Activated CD4-positive, alpha-beta T cell treated with anti-CD3 and anti-CD28 coated beads, Interleukin-2, amount 10 ng/mL, durations not matched to agents 24 days and 14 days (primary cell): ENCODE data around the gene BTG2. TPM values are rescaled to one million over a fixed set of nuclear protein-coding genes. Genes with fewer than 3 reads are reported as not detected.

Source experiments
- DNase-seq: peaks from one replicate; pipeline ENCODE4 v3.0.0; 2022
- H3K27ac Mint-ChIP-seq: one replicate; pipeline ENCODE4 v1.8.0; 2022; ENCODE audit warnings: mild to moderate bottlenecking, mixed read lengths
- H3K27me3 Mint-ChIP-seq: one replicate; pipeline ENCODE4 v1.8.0; 2022; ENCODE audit warnings: mixed read lengths
- H3K36me3 Mint-ChIP-seq: one replicate; pipeline ENCODE4 v1.8.0; 2022; ENCODE audit warnings: low read depth, mild to moderate bottlenecking, mixed read lengths
- H3K4me1 Mint-ChIP-seq: one replicate; pipeline ENCODE4 v1.8.0; 2021; ENCODE audit warnings: mixed read lengths
- H3K4me3 Mint-ChIP-seq: one replicate; pipeline ENCODE4 v1.8.0; 2022; ENCODE audit warnings: mild to moderate bottlenecking, moderate library complexity, mixed read lengths
- H3K9me3 Mint-ChIP-seq: one replicate; pipeline ENCODE4 v1.8.0; 2021; ENCODE audit warnings: mixed read lengths
- intact Hi-C: fragments of 100-400 bp; cut with micrococcal nuclease; formaldehyde crosslinking; loops from one replicate; pipeline ENCODE4 v1.15.1; 2023
- total RNA-seq: library from RNA; stranded (reverse); gene quantifications from 2 replicates; pipeline ENCODE4 v1.2.3, GENCODE V29; 2022

The BTG2 gene
- total RNA-seq, 1 donor from 2014 or later = 108 TPM

DNA sequence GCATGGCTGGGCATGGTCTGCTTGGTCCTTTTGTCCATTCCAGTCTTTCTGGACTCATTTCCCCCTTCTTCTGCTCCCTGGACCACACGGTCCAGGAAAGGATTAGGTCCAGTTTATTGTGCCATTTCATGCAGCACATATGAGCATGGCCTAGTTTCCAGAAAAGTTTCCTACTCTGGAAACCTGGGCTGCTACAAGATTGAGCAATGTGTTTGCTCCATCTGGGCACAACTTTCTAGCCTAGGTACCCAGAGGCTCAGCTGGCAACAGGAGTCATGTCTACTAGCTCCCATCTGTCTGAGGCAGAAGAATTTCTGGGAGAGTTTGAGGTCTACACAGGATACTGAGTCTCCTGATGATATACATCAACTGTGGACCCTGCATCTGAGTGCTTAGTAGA, 30.8 kb downstream of the BTG2 start:
- peaks cover 14% of the 10 kb centered on the region for H3K27me3 Mint-ChIP-seq
- no peak overlapping the region for H3K4me3 Mint-ChIP-seq
- H3K9me3 Mint-ChIP-seq = no peaks in the 10 kb centered on the region
- intact Hi-C loops = no loop called here
- no peak overlapping the region for H3K27ac Mint-ChIP-seq
- no peak for DNase-seq
- H3K36me3 Mint-ChIP-seq = no peaks in the 10 kb centered on the region
- peaks cover 15% of the 10 kb centered on the region for H3K4me1 Mint-ChIP-seq

DNA sequence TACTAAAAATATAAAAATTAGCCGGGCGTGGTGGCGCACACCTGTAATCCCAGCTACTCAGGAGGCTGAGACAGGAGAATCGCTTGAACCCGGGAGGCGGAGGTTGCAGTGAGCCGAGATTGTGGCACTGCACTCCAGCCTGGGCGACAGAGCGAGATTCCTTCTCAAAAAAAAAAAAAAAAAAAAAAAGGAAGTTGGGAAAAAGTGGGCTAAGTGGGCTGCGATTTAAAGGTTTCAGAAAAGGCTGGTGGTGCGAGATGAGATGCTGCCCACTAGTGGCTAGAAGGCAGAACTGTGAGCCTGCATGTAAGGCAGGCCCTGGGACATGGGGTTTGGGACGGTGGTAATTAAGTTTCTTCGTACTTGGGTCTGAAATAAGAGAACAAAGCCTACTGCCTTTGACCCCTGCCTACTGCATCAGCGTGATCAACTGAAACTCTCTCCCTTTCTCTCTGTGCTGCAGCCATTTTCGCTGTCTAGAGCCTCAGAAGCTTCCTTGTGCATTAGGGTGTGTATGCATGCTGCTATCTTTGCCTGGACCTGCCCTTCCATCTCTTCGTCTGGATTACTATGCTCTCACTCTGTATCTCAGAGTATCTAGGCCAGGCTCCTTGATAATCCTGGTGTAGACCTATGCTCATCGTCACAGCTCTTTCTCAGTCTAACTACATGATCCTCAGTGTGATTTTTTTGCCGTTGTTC, 33.2 kb downstream of the BTG2 start:
- Mint-ChIP-seq H3K9me3 (no peaks in the 10 kb centered on the region), H3K4me1 (peaks cover 24% of the 10 kb centered on the region), H3K4me3 (no peak overlapping the region), H3K36me3 (no peaks in the 10 kb centered on the region), H3K27ac (no peak overlapping the region), H3K27me3 (peaks cover 30% of the 10 kb centered on the region)
- peak; percentile 87 for DNase-seq
- intact Hi-C loops = loop anchor here (1.0 kb wide), 4 partner anchors 11 to 71 kb away; partner anchors contain the start of gene BTG2

DNA sequence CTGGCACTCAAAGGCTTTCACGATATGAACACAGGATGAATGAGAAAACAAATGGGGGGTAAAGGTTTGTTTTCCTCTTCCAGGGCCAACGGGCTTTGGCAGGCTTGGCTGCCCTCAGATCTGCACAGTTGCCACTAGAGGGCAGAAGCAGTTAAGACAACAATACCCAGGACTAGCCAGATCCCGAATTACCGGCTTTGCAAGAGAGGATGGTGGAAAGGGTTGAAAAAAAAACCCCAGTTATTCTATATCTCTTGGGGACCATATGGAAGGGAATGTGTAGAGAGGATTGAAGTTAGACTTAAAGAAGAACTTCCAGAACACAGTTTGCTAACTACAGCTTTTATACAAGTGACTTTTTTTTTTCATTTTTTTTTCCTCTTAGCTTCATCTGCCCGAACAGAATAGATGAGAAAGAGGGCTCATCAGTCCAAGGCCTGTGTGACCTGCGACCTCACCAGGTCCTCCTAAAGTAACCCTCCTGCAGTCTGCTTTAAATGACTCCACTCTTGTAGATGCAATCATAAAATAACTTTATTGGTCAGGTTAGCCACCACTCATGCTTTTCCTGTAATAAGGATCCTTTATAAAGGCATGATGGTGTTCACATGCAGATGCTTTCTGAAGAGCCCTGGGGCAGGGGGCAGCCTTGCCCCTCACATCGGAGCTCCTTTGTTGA, 34.9 kb downstream of the BTG2 start:
- Mint-ChIP-seq H3K4me1 (peaks cover 24% of the 10 kb centered on the region), H3K9me3 (no peaks in the 10 kb centered on the region), H3K27me3 (peaks cover 38% of the 10 kb centered on the region), H3K4me3 (no peak overlapping the region), H3K27ac (no peak overlapping the region), H3K36me3 (no peaks in the 10 kb centered on the region)
- intact Hi-C loops = loop anchor here (1.0 to 10.0 kb wide), 2 partner anchors 147 to 365 kb away; no protein-coding TSS in a partner anchor
- DNase-seq = peak; percentile 89

DNA sequence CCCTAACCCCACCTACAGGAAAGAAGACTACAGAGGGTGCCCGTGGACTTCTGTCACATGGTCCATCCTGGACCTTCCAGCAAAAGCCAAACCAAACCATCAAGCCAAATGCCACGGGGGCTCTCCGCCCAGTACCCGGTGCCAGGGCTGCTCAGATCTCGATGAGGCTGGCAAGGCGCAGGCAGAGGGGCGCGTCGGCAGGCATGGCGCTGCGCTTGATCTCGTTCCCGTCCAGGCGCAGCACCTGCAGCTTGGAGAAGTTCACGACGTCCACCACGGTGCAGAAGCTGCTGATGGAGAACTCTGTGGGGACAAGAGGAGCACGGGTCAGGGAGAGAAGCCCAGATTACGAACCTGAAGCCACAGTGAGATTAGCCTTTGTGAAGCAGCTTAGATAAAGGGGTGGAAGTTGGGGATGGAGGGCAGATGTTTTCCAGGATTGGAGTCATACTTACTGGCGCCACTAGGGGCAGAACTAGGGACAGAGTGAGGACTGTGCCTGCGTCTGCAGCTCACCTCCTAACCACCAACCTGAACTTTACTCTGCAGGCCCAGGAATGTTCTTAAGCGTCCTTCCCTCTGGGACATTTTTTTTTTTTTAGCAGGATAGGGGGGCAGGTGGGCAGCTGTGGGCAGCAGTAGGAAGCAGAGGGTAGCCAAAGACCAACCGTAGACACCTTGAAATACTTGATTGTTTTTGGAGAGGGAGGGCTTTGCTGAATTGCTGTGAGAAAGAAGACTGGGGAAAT, 37.0 kb downstream of the BTG2 start:
- H3K4me1 Mint-ChIP-seq = peaks cover 16% of the 10 kb centered on the region
- no peaks in the 10 kb centered on the region for H3K9me3 Mint-ChIP-seq
- peak overlapping the region; percentile 21 for H3K27ac Mint-ChIP-seq
- intact Hi-C loops = loop anchor here (10.0 kb wide), 1 partner anchor 362 kb away; no protein-coding TSS in a partner anchor
- peaks cover 38% of the 10 kb centered on the region for H3K27me3 Mint-ChIP-seq
- no peaks in the 10 kb centered on the region for H3K36me3 Mint-ChIP-seq
- no peak overlapping the region for H3K4me3 Mint-ChIP-seq
- DNase-seq = peak; percentile 85

DNA sequence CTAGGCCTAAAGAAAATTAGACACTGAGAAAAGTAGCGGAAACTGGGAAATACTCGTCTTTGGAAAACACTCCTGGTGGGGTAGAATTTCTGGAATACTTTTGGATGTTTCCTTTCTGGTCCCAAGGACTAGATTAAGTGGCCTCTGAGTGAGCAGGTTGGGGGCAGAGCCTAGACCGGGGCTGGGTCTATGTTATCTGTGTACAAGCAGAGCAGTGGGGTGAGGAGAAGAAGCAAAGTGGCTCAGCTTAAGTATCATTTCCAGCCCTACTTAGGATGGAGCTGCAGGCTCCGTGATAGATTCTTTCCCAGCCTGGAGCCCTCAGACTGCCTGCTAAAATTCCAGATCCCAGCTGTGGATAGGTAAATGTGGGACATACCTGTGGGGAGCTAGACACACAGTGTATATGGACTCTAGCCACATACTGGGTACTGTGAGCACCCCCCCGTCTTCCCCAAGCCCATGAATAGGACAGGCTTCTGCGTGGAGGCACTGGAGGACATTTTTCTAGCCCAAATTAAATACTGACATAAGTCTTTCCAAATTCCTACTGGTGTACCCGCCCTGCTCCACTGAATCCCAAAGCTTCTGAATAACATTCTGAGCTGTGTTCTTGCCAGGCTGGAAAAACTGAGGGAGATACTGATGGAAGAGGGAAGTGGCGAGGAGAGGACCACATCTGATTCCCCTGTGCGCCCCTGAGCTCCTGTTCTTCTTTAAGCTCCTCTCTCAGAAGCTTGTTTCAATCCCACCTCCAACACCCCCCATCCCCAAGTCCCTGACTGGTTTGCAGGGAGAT, 38.8 kb downstream of the BTG2 start:
- no peak overlapping the region for H3K4me3 Mint-ChIP-seq
- H3K36me3 Mint-ChIP-seq = no peaks in the 10 kb centered on the region
- no peak overlapping the region for H3K27ac Mint-ChIP-seq
- peaks cover 16% of the 10 kb centered on the region for H3K4me1 Mint-ChIP-seq
- peaks cover 38% of the 10 kb centered on the region for H3K27me3 Mint-ChIP-seq
- intact Hi-C loops = loop anchor here (10.0 kb wide), 1 partner anchor 361 kb away; no protein-coding TSS in a partner anchor
- H3K9me3 Mint-ChIP-seq = no peaks in the 10 kb centered on the region
- DNase-seq = no peak

DNA sequence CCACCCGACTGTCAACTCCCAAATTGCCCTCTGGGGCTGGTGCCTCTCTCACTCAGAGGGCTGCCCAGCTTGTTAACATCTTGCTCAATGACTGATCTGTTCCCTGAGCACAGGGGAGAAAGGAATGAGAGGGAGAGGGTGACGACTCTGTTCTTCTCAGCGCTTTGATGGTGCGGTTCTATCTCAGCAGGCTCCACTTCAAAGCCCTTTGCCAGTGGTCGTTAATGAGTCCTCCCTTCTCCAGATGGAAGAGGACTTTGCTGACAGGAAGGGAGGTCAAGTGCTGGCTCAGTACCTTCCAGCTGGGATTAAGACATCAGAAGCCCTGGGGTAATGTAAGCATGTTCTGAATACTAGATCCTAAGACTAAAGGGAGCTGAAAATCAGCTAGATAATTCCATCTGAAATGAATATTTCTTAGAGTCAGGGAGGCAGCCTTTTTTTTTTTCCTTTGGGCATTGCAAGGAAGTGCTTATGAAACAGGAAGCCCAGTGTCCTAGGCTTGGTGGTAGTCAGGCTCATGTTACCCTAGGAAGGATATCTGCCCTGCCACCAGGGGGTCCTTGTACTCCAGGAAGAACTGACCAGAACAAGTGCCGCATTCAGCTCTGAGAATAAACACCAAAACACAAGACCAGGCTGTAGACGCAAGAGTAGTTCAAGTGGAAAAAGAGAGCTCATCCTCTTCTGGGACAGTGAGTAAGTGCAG, 40.9 kb downstream of the BTG2 start:
- Mint-ChIP-seq H3K9me3 (no peaks in the 10 kb centered on the region), H3K36me3 (no peaks in the 10 kb centered on the region), H3K4me1 (peaks cover 14% of the 10 kb centered on the region), H3K27me3 (peaks cover 30% of the 10 kb centered on the region), H3K27ac (no peak overlapping the region), H3K4me3 (no peak overlapping the region)
- DNase-seq = no peak
- intact Hi-C loops = loop anchor here (10.0 kb wide), 1 partner anchor 359 kb away; no protein-coding TSS in a partner anchor

DNA sequence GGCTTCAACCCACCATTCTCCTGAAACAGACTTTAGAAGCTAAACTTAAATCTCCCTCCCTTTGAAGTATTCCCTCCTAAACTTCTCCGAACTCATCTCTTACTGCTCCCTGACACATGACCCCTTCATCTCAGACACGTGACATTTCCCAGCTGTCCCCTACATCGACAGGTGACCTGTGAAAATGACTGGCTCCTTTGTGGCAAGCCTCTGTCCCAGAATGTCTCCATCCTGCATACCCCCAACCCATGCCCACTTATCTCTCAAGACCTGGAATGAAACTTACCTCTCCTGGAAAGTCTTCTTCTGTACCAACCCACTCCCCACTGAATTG, 41.4 kb downstream of the BTG2 start:
- intact Hi-C loops = loop anchor here (10.0 kb wide), 1 partner anchor 358 kb away; no protein-coding TSS in a partner anchor

DNA sequence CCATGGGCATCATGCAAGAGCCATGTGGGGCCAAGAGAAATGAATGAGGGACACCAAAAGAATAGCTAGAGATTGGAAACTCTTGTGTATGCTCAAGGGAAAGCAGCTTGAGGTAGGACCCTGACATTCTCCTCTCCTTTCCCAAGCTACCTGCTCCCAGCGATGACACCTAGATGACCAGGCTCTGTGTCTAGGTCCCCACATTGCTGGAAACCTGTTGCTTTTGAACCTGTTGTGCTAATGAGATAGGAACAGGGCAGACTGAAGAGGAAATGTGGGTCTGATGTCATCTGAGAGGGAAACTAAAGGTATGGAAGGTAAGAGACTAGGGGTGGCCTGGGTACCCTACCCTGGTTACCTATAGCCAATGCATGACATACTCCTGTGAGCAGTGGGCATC, 43.8 kb downstream of the BTG2 start:
- peaks cover 15% of the 10 kb centered on the region for H3K27me3 Mint-ChIP-seq
- no peak overlapping the region for H3K27ac Mint-ChIP-seq
- no peaks in the 10 kb centered on the region for H3K9me3 Mint-ChIP-seq
- DNase-seq = no peak
- intact Hi-C loops = loop anchor here (10.0 kb wide), 1 partner anchor 356 kb away; no protein-coding TSS in a partner anchor
- no peak overlapping the region for H3K4me3 Mint-ChIP-seq
- no peaks in the 10 kb centered on the region for H3K36me3 Mint-ChIP-seq
- peaks cover 6% of the 10 kb centered on the region for H3K4me1 Mint-ChIP-seq

More for the DNA sequence above, 41.4 kb downstream of the BTG2 start:
- H3K27me3 Mint-ChIP-seq = peaks cover 28% of the 10 kb centered on the region
- H3K27ac Mint-ChIP-seq = no peak overlapping the region
- H3K4me3 Mint-ChIP-seq = no peak overlapping the region
- H3K36me3 Mint-ChIP-seq = no peaks in the 10 kb centered on the region
- H3K9me3 Mint-ChIP-seq = no peaks in the 10 kb centered on the region
- H3K4me1 Mint-ChIP-seq = peaks cover 13% of the 10 kb centered on the region
- no peak for DNase-seq

DNA sequence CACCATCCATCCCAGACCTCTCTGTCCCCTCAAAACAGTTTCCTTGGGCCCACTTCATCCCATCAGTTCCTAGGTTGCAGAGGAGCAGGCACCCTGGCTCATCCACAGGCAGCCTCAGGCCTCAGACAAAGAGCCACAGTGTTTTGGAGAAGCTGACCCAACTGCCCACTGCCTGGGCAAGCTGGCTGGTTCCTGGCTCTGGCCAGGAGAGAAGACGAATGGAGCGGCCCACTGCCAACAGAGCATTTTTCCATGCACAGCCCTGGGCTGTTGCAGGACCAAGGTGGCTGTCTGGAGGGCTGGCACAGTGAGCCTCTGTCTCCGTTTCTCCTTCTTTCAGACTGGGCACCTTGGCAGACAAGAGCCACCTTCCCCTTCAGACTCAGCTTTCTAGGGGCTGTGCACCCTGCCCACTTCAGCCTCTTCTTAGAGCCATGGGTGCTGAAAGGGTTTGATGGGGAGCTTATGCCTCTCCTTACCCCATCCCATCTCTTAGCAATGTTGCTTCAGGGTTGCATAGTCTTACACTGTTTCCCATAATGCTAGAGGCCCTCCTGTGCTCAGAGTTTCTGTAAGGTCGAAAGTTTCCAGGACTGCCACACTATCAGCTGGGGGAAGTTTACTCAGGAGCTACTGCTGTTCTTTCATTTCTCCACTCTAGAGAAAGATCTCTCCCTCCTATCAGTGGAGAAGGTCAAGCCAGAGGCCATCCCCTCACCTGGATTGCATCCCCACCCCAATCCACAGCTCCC, 44.6 kb downstream of the BTG2 start:
- Mint-ChIP-seq H3K4me3 (no peak overlapping the region), H3K27me3 (peaks cover 13% of the 10 kb centered on the region), H3K4me1 (peaks cover 6% of the 10 kb centered on the region), H3K36me3 (no peaks in the 10 kb centered on the region), H3K9me3 (no peaks in the 10 kb centered on the region), H3K27ac (peak overlapping the region; percentile 61)
- no peak for DNase-seq
- intact Hi-C loops = loop anchor here (5.0 to 10.0 kb wide), 2 partner anchors 62 to 355 kb away; no protein-coding TSS in a partner anchor

DNA sequence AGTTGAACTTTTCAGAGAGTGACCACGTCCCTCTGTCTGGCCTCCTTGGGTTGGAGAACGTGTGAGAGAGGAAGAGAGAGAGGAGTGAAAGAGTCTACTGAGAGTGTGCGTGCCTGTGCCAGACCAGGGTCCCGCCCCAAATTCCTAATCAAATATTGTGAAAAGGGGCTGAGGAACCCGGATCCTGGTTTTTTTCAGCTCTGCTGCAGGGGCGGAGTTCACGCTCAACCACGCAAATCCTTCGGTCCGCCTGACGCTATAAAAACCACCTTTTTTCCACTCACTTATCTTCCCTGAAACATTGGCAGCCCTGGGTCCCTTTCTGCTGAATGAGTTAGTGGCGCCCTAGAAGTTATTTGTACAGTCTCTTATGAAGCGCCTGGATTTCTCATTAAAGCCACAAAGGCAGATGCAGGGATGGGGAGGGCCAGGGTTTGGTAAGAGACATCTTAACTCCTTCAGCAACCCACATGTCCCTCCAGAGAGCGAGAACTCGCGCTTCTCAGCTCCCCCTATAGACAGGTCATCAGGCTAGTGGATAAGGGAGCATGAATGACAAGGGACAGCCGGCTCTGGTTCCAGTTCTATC, 45.8 kb downstream of the BTG2 start, which contains the start of gene FMOD:
TSS of gene FMOD (minus strand) at position 86 of the 589 bp plus-strand sequence. CDS start 2,852 bp downstream, outside the sequence.
- Mint-ChIP-seq H3K4me1 (peaks cover 6% of the 10 kb centered on the region), H3K36me3 (no peaks in the 10 kb centered on the region), H3K9me3 (peaks cover 4% of the 10 kb centered on the region), H3K27ac (peak within 1 kb of the TSS; percentile 61), H3K4me3 (no peak within 1 kb of the TSS), H3K27me3 (peaks cover 18% of the 10 kb centered on the region)
- intact Hi-C loops = loop anchor here (5.0 kb wide), 1 partner anchor 61 kb away; no protein-coding TSS in a partner anchor
- DNase-seq = no peak

DNA sequence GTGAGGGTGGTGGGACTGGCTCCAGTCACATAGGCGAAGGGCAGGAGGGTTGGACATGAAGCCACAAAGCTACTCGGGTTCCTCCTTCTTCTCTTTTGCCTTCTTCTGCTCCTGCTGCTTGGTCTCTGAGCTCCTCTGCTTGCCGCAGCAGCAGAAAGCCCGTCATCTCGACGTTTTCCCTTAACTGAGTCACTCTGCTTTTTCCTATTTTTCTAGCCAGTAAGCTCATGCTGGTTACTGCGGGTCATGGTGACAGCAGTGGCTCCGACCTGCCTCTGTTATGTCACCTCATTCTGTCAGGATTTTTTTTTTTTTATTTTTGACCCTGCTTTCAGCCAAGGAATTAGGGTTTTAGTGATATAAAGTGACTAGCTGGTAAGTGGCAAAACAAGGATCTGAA, 48.2 kb downstream of the BTG2 start:
- peaks cover 10% of the 10 kb centered on the region for H3K9me3 Mint-ChIP-seq
- no peak overlapping the region for H3K27ac Mint-ChIP-seq
- H3K4me1 Mint-ChIP-seq = peaks cover 8% of the 10 kb centered on the region
- intact Hi-C loops = loop anchor here (5.0 kb wide), 1 partner anchor 59 kb away; no protein-coding TSS in a partner anchor
- H3K27me3 Mint-ChIP-seq = peaks cover 33% of the 10 kb centered on the region
- no peaks in the 10 kb centered on the region for H3K36me3 Mint-ChIP-seq
- no peak overlapping the region for H3K4me3 Mint-ChIP-seq
- DNase-seq = no peak

DNA sequence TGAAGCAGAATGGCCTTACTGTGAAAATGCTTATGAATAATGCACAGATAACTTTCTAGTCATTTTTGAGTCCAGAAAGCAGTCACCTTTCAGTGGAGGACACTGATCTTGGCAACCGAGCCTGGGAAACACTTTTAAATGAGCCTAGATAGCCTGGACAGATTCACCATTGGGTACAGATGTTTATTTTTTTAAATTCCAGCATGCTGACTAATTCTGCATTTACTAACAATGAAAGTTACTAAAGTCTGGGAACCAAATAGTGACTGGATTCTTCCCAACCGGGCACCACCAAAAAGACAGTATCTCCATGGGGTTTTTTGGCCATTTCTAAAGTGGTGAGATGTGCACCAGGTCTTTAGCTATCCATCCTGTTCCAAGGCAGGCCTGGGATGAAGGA, 48.9 kb downstream of the BTG2 start:
- Mint-ChIP-seq H3K4me1 (peaks cover 8% of the 10 kb centered on the region), H3K36me3 (no peaks in the 10 kb centered on the region), H3K27ac (no peak overlapping the region), H3K9me3 (peaks cover 10% of the 10 kb centered on the region), H3K4me3 (no peak overlapping the region), H3K27me3 (peaks cover 38% of the 10 kb centered on the region)
- no peak for DNase-seq
- intact Hi-C loops = loop anchor here (5.0 kb wide), 1 partner anchor 58 kb away; no protein-coding TSS in a partner anchor
